ENCODE measurements around the gene LANCL3.
"Not testable (repeated sequence)": the region's sequence is repeated elsewhere in the genome, so short reads cannot be mapped to it uniquely, and the experiment has no call there.

LANCL3 gene

GRCh38 chrX:37571426-37572107, at the start of gene LANCL3:
Gene LANCL3, plus strand, starts transcription at chrX:37571661. Its CDS starts 210 bp downstream, at chrX:37571871.
- H3K4me3 ChIP-seq (ENCODE audit: low read depth, low read length); CTCF ChIA-PET; DNase-seq (ENCODE audit: low read depth, low spot score); POLR2A ChIA-PET: not testable (repeated sequence)

DNA sequence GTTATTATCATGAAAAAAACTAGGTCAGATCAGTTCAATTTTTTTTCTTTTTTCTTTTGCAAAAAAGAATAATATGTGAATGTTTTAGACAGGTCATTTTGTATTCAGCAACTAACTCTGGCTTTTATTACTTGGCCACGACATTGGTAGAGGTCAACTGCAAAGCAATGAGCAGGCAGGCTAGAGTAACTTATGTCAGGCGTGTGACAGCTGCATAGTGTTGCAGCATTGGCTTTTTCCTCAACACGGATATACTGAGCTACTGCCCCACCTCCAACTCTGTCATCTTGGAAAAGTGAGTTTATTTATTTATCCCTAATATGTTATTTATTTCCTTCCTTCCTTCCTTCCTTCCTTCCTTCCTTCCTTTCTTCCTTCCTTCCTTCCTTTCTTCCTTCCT, 47.8 kb upstream of the LANCL3 start:
- POLR2A ChIA-PET; H3K4me3 ChIP-seq (ENCODE audit: low read depth, low read length); CTCF ChIA-PET; DNase-seq (ENCODE audit: low read depth, low spot score): not testable (repeated sequence)

DNA sequence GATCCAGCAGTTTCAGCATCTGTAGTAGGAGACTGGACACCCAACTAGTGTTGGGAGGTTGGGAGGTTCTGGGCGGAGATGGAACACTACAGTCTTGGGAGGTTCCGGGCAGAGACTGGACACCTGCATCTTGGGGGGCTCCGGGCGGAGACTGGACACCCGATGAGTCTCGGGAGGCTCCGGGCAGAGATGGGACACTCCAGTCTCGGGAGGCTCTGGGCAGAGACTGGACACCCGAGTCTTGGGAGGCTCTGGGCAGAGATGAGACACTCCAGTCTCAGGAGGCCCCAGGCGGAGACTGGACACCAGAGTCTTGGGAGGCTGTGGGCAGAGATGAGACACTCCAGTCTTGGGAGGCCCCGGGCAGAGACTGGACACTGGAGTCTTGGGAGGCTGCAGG, 29.5 kb upstream of the LANCL3 start:
- no peak overlapping the region for H3K4me3 ChIP-seq (ENCODE audit: low read depth, low read length)
- ChIA-PET POLR2A (no interaction called here), CTCF (no interaction called here)
- TF ChIP-seq, protein P1, sequence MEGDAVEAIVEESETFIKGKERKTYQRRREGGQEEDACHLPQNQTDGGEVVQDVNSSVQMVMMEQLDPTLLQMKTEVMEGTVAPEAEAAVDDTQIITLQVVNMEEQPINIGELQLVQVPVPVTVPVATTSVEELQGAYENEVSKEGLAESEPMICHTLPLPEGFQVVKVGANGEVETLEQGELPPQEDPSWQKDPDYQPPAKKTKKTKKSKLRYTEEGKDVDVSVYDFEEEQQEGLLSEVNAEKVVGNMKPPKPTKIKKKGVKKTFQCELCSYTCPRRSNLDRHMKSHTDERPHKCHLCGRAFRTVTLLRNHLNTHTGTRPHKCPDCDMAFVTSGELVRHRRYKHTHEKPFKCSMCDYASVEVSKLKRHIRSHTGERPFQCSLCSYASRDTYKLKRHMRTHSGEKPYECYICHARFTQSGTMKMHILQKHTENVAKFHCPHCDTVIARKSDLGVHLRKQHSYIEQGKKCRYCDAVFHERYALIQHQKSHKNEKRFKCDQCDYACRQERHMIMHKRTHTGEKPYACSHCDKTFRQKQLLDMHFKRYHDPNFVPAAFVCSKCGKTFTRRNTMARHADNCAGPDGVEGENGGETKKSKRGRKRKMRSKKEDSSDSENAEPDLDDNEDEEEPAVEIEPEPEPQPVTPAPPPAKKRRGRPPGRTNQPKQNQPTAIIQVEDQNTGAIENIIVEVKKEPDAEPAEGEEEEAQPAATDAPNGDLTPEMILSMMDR (IDR thresholded peaks at IDR 0.05; ENCODE audit: insufficient read depth, low read length, missing control alignments), result no peak
- DNase-seq (ENCODE audit: low read depth, low spot score), result no peak

DNA sequence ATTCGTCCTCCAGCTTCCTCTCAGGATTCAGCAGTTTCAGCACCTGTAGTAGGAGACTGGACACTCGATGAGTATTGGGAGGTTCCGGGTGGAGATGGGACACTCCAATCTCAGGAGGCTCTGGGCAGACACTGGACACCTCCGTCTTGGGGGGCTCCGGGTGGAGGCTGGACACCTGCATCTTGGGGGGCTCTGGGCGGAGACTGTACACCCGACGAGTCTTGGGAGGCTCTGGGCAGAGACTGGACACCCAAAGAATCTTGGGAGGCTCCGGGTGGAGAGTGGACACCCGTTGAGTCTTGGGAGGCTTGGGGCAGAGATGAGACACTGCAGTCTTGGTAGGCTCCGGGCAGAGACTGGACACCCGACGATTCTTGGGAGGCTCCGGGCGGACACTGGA, 28.7 kb upstream of the LANCL3 start:
- ChIA-PET POLR2A (no interaction called here), CTCF (no interaction called here)
- H3K4me3 ChIP-seq (ENCODE audit: low read depth, low read length), result no peak overlapping the region
- TF ChIP-seq, protein P1 (IDR thresholded peaks at IDR 0.05; ENCODE audit: insufficient read depth, low read length, missing control alignments), result no peak
- DNase-seq (ENCODE audit: low read depth, low spot score), result no peak

- ChIA-PET CTCF (no interaction called here), POLR2A (no interaction called here)
- no peak overlapping the region for H3K4me3 ChIP-seq (ENCODE audit: low read depth, low read length)
- DNase-seq (ENCODE audit: low read depth, low spot score), result no peak
- TF ChIP-seq, protein P1 (IDR thresholded peaks at IDR 0.05; ENCODE audit: insufficient read depth, low read length, missing control alignments), result no peak
These were observed 28.1 kb upstream of the LANCL3 start for GRCh38 chrX:37543324-37543723.

DNA sequence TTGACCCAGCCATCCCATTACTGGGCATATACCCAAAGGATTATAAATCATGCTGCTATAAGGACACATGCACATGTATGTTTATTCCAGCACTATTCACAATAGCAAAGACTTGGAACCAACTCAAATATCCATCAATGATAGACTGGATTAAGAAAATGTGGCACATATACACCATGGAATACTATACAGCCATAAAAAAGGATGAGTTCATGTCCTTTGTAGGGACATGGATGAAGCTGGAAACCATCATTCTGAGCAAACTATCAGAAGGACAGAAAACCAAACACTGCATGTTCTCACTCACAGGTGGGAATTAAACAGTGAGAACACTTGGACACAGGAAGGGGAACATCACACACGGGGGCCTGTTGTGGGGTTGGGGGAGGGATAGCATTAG, 26.9 kb upstream of the LANCL3 start:
- DNase-seq (ENCODE audit: low read depth, low spot score); CTCF ChIA-PET; H3K4me3 ChIP-seq (ENCODE audit: low read depth, low read length); POLR2A ChIA-PET: not testable (repeated sequence)

DNA sequence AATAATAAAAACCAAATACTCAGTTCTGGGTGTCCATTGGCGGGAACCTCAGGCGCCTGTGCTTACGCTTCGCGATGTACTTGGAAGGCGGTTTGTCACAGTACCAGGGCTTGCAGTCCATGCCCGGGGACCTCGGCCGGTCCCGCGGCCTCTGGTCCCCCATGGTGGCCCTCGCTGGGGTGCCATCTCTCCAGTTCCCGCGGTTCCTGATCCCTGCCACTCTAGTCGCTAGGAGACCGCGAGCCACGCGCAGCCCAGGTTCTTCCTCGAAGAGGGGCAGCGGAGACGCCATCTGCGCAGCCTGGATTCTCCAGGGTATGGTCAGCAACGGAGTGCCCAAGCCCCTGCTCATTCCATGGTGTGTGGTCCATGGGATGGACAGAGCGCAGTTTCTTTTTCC, 26.4 kb upstream of the LANCL3 start:
- TF ChIP-seq, protein P1 (IDR thresholded peaks at IDR 0.05; ENCODE audit: insufficient read depth, low read length, missing control alignments), result no peak
- ChIA-PET POLR2A (no interaction called here), CTCF (no interaction called here)
- no peak for DNase-seq (ENCODE audit: low read depth, low spot score)
- H3K4me3 ChIP-seq (ENCODE audit: low read depth, low read length), result no peak overlapping the region

DNA sequence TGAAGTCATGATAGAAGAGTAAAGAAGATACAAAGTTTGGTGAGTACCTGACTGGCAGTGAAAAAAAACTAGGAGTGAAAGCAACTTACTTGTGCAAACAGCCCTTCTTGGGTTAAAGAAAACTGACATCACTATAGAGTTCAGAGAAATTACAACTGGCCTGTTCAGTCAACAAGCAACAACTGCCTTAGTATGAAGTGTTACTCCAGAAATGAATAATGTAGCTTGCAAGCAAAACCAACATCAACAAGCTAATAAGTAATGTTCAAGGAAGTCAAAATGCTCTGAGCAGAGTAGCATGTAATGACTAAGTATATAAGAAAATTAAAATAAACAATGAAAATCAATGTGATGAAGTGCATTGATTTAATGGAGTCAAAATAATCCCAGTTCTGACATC, 21.8 kb upstream of the LANCL3 start:
- H3K4me3 ChIP-seq (ENCODE audit: low read depth, low read length); DNase-seq (ENCODE audit: low read depth, low spot score); CTCF ChIA-PET; POLR2A ChIA-PET: not testable (repeated sequence)

Measured in AG04449 (cell line).